GM19372 (cell line): Measurements from ENCODE around the gene EFNA5.

ENCODE experiments used
- ATAC-seq: cut with Tn5 transposase; IDR thresholded peaks from one replicate; pipeline ENCODE4 v1.9.1; 2021; ENCODE audit warnings: mild to moderate bottlenecking, low read depth, moderate library complexity; ENCODE audit not compliant: unreplicated experiment

EFNA5 gene

GRCh38 chr5:107670932-107671741, at the start of gene EFNA5:
TSS of gene EFNA5 (minus strand) at chr5:107670937.
- peak; percentile 29 for ATAC-seq

GRCh38 chr5:107719034-107719606, 48.4 kb upstream of the EFNA5 start:
- no peak for ATAC-seq

GRCh38 chr5:107717816-107718215, 47.1 kb upstream of the EFNA5 start:
- no peak for ATAC-seq

- no peak for ATAC-seq
Observed at GRCh38 chr5:107713228-107713627, 42.5 kb upstream of the EFNA5 start.

- ATAC-seq = no peak
Observed at GRCh38 chr5:107712359-107712870, 41.7 kb upstream of the EFNA5 start.

- ATAC-seq = no peak
Observed at GRCh38 chr5:107705402-107706014, 34.8 kb upstream of the EFNA5 start.

- ATAC-seq = no peak
Observed at GRCh38 chr5:107704681-107705401, 34.1 kb upstream of the EFNA5 start.

- no peak for ATAC-seq
Observed at GRCh38 chr5:107700481-107700880, 29.7 kb upstream of the EFNA5 start.

GRCh38 chr5:107699425-107699824, 28.7 kb upstream of the EFNA5 start:
- ATAC-seq = no peak

GRCh38 chr5:107698286-107698685, 27.5 kb upstream of the EFNA5 start:
- no peak for ATAC-seq

GRCh38 chr5:107696498-107696897, 25.8 kb upstream of the EFNA5 start:
- no peak for ATAC-seq

GRCh38 chr5:107696080-107696479, 25.3 kb upstream of the EFNA5 start:
- no peak for ATAC-seq

GRCh38 chr5:107687937-107688336, 17.2 kb upstream of the EFNA5 start:
- no peak for ATAC-seq

- no peak for ATAC-seq
Observed at GRCh38 chr5:107687404-107687803, 16.7 kb upstream of the EFNA5 start.

GRCh38 chr5:107682533-107682932, 11.8 kb upstream of the EFNA5 start:
- ATAC-seq = no peak

- no peak for ATAC-seq
Observed at GRCh38 chr5:107680799-107681198, 10.1 kb upstream of the EFNA5 start.

- no peak for ATAC-seq
Observed at GRCh38 chr5:107680099-107680498, 9.4 kb upstream of the EFNA5 start.

- ATAC-seq = no peak
Observed at GRCh38 chr5:107676702-107677101, 6.0 kb upstream of the EFNA5 start.

GRCh38 chr5:107675201-107675600, 4.5 kb upstream of the EFNA5 start:
- ATAC-seq = no peak

GRCh38 chr5:107674655-107675054, 3.9 kb upstream of the EFNA5 start:
- ATAC-seq = no peak
